Esophagus squamous epithelium (tissue), 4 donors: ENCODE measurements around the gene CTXND1.

Experiments
- CTCF ChIP-seq, 6 experiments: fragments of 450-650 bp in 4 of 6; fragments of 200-600 bp in 2 of 6; sonication (generic) in 2 of 6; IDR thresholded peaks; one replicate each; pipeline ENCODE4 v1.5.1; 2016 to 2019; ENCODE audit warnings: antibody characterized with exemption in 6 of 6, mild to moderate bottlenecking in 4 of 6, moderate library complexity in 4 of 6
- POLR2A ChIP-seq, 4 donors: fragments of 450-650 bp; IDR thresholded peaks; one replicate each; pipeline ENCODE4 v1.6.1; 2017; ENCODE audit warnings: antibody characterized with exemption in 4 of 4, mild to moderate bottlenecking in 4 of 4, moderate library complexity in 3 of 4

GRCh38 chr15:80268101-80268500, 16.1 kb upstream of the CTXND1 start:
- TF ChIP-seq CTCF (IDR thresholded peaks at IDR 0.05) (no peak), POLR2A (IDR thresholded peaks at IDR 0.05) (no peak)
